SK-N-SH (cell line): ENCODE measurements around the gene AGAP1.

Experiments
- POLR2AphosphoS5 ChIP-seq: IDR thresholded peaks from 2 replicates; pipeline ENCODE4 v1.6.1; 2012; ENCODE audit warnings: low read depth, low read length
- TAF1 ChIP-seq: IDR thresholded peaks from 2 replicates; pipeline ENCODE4 v1.6.1; 2012; ENCODE audit warnings: low read depth, mild to moderate bottlenecking, low read length, moderate library complexity, borderline replicate concordance
- TF ChIP-seq, protein P1 (sequence below): fragments of 200-600 bp; sonication (generic); IDR thresholded peaks from 2 replicates; pipeline ENCODE4 v1.6.1; 2017; ENCODE audit warnings: antibody characterized with exemption, mild to moderate bottlenecking, moderate library complexity

DNA sequence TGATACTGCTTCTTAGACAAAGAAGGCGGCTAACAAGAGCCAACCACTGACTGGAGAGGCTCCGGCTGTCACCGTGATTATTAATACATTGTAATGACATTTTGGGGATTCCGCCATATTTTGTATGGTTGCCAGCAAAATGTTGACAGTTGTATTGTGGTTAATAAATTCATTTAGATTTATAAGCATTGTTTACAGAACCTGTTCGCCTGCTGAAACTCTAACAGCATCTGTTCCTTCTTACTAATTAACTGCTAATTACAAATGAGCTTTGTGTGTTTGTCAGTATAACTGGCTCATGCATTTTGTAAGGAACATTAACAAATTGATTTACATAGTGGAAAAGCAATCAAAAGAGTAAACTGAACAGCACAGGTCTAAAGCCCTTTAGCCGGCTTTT is 342.0 kb downstream of the AGAP1 start:
- TF ChIP-seq, protein P1, sequence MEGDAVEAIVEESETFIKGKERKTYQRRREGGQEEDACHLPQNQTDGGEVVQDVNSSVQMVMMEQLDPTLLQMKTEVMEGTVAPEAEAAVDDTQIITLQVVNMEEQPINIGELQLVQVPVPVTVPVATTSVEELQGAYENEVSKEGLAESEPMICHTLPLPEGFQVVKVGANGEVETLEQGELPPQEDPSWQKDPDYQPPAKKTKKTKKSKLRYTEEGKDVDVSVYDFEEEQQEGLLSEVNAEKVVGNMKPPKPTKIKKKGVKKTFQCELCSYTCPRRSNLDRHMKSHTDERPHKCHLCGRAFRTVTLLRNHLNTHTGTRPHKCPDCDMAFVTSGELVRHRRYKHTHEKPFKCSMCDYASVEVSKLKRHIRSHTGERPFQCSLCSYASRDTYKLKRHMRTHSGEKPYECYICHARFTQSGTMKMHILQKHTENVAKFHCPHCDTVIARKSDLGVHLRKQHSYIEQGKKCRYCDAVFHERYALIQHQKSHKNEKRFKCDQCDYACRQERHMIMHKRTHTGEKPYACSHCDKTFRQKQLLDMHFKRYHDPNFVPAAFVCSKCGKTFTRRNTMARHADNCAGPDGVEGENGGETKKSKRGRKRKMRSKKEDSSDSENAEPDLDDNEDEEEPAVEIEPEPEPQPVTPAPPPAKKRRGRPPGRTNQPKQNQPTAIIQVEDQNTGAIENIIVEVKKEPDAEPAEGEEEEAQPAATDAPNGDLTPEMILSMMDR, result no peak
- TF ChIP-seq TAF1 (no peak), POLR2AphosphoS5 (no peak)
